H9 (cell line): ENCODE measurements around the gene ZSWIM8. TPM values are rescaled to one million over a fixed set of nuclear protein-coding genes. Genes with fewer than 3 reads are reported as not detected.
"Not testable (repeated sequence)": the region's sequence is repeated elsewhere in the genome, so short reads cannot be mapped to it uniquely, and the experiment has no call there.

ENCODE experiments used
- DNase-seq: peaks from one replicate; pipeline ENCODE4 v3.0.0-alpha.2; 2017
- H2AFZ ChIP-seq: one replicate; pipeline ENCODE4 v1.6.1; 2013; ENCODE audit warnings: mild to moderate bottlenecking, low read length, control low read depth, moderate library complexity
- H2AK5ac ChIP-seq: 2 replicates; pipeline ENCODE4 v1.6.1; 2013; ENCODE audit warnings: low read length, control low read depth, mixed read lengths; ENCODE audit not compliant: insufficient read length
- H2BK120ac ChIP-seq: one replicate; pipeline ENCODE4 v1.6.1; 2013; ENCODE audit warnings: low read depth, mild to moderate bottlenecking, low read length, control low read depth, inconsistent platforms; ENCODE audit not compliant: poor library complexity, severe bottlenecking
- H2BK12ac ChIP-seq: 2 replicates; pipeline ENCODE4 v1.6.1; 2013; ENCODE audit warnings: low read length, control low read depth, mixed read lengths, low read depth; ENCODE audit not compliant: insufficient read length
- H2BK15ac ChIP-seq: 2 replicates; pipeline ENCODE4 v1.6.1; 2013; ENCODE audit warnings: low read depth, low read length, control low read depth
- H2BK20ac ChIP-seq: one replicate; pipeline ENCODE4 v1.6.1; 2013; ENCODE audit warnings: low read depth, mild to moderate bottlenecking, low read length, control low read depth, inconsistent platforms; ENCODE audit not compliant: poor library complexity, severe bottlenecking
- H2BK5ac ChIP-seq: 2 replicates; pipeline ENCODE4 v1.6.1; 2013; ENCODE audit warnings: low read length, control low read depth, mixed read lengths; ENCODE audit not compliant: insufficient read length
- H3K14ac ChIP-seq: 2 replicates; pipeline ENCODE4 v1.6.1; 2013; ENCODE audit warnings: low read length, control low read depth; ENCODE audit not compliant: insufficient read depth
- H3K18ac ChIP-seq: 2 replicates; pipeline ENCODE4 v1.6.1; 2013; ENCODE audit warnings: low read depth, mild to moderate bottlenecking, mixed read lengths, low read length, control low read depth; ENCODE audit not compliant: insufficient read length
- H3K23ac ChIP-seq: 2 replicates; pipeline ENCODE4 v1.6.1; 2013; ENCODE audit warnings: low read length, control low read depth, mixed read lengths, low read depth; ENCODE audit not compliant: insufficient read length
- H3K23me2 ChIP-seq: 2 replicates; pipeline ENCODE4 v1.6.1; 2013; ENCODE audit warnings: low read depth, mild to moderate bottlenecking, mixed read lengths, low read length, control low read depth; ENCODE audit not compliant: insufficient read length, poor library complexity, severe bottlenecking
- H3K27ac ChIP-seq: 2 replicates; pipeline ENCODE4 v1.5.1; 2013; ENCODE audit warnings: low read length, control low read depth, mixed read lengths, low read depth; ENCODE audit not compliant: insufficient read length
- H3K27me3 ChIP-seq: 2 replicates; pipeline ENCODE4 v1.6.1; 2013; ENCODE audit warnings: low read length, control low read depth, inconsistent platforms; ENCODE audit not compliant: insufficient read depth
- H3K4ac ChIP-seq: 2 replicates; pipeline ENCODE4 v1.6.1; 2013; ENCODE audit warnings: low read depth, mild to moderate bottlenecking, control low read depth, inconsistent platforms, low read length, moderate library complexity
- H3K4me1 ChIP-seq: 2 replicates; pipeline ENCODE4 v1.6.1; 2013; ENCODE audit warnings: low read length, control low read depth, inconsistent platforms; ENCODE audit not compliant: insufficient read depth
- H3K4me2 ChIP-seq: 2 replicates; pipeline ENCODE4 v1.6.1; 2013; ENCODE audit warnings: low read length, control low read depth, mixed read lengths; ENCODE audit not compliant: insufficient read length, insufficient read depth
- H3K56ac ChIP-seq: 2 replicates; pipeline ENCODE4 v1.6.1; 2013; ENCODE audit warnings: low read depth, mild to moderate bottlenecking, mixed read lengths, low read length, control low read depth; ENCODE audit not compliant: insufficient read length
- H3K79me1 ChIP-seq: 2 replicates; pipeline ENCODE4 v1.6.1; 2013; ENCODE audit warnings: low read depth, mild to moderate bottlenecking, moderate library complexity, low read length, control low read depth, inconsistent platforms; ENCODE audit not compliant: insufficient read depth, poor library complexity, severe bottlenecking
- H3K79me2 ChIP-seq: 2 replicates; pipeline ENCODE4 v1.6.1; 2013; ENCODE audit warnings: low read length, control low read depth, inconsistent platforms; ENCODE audit not compliant: insufficient read depth
- H3K9ac ChIP-seq: 2 replicates; pipeline ENCODE4 v1.6.1; 2013; ENCODE audit warnings: low read length, control low read depth, mixed read lengths; ENCODE audit not compliant: insufficient read length; ENCODE audit errors: extremely low read depth
- H3K9me3 ChIP-seq: one replicate; pipeline ENCODE4 v1.6.1; 2013; ENCODE audit warnings: low read depth, low read length, inconsistent platforms; ENCODE audit not compliant: control insufficient read depth
- H3T11ph ChIP-seq: one replicate; pipeline ENCODE4 v1.6.1; 2013; ENCODE audit warnings: mild to moderate bottlenecking, low read length, control low read depth, inconsistent platforms
- H4K20me1 ChIP-seq: one replicate; pipeline ENCODE4 v1.6.1; 2013; ENCODE audit not compliant: control insufficient read depth, insufficient read length, insufficient read depth
- H4K5ac ChIP-seq: 2 replicates; pipeline ENCODE4 v1.6.1; 2013; ENCODE audit warnings: low read depth, mild to moderate bottlenecking, mixed read lengths, low read length, control low read depth; ENCODE audit not compliant: insufficient read length
- H4K8ac ChIP-seq: replicated peaks from 2 replicates; pipeline ENCODE4 v1.6.1; 2013; ENCODE audit warnings: low read length, control low read depth, mixed read lengths, low read depth; ENCODE audit not compliant: insufficient read length
- H4K91ac ChIP-seq: 2 replicates; pipeline ENCODE4 v1.6.1; 2013; ENCODE audit warnings: low read depth, mild to moderate bottlenecking, moderate library complexity, mixed read lengths, low read length, control low read depth; ENCODE audit not compliant: insufficient read length
- H3K27ac Mint-ChIP-seq, 3 experiments: 2 replicates in 2 of 3; 3 replicates in 1 of 3; pipeline ENCODE4 v1.8.0; 2020 to 2021; ENCODE audit warnings: mixed read lengths in 3 of 3, mild to moderate bottlenecking in 1 of 3, moderate library complexity in 1 of 3
- H3K27me3 Mint-ChIP-seq: 2 replicates; pipeline ENCODE4 v1.8.0; 2021; ENCODE audit warnings: low read depth, mild to moderate bottlenecking, moderate library complexity, mixed read lengths
- H3K36me3 Mint-ChIP-seq, 3 experiments: 2 replicates in 2 of 3; 3 replicates in 1 of 3; pipeline ENCODE4 v1.8.0; 2020 to 2021; ENCODE audit warnings: low read depth in 3 of 3, mixed read lengths in 3 of 3; ENCODE audit not compliant: insufficient read depth in 1 of 3
- H3K4me1 Mint-ChIP-seq, 2 experiments: 2 replicates each; pipeline ENCODE4 v1.8.0; 2020; ENCODE audit warnings: mixed read lengths in 2 of 2
- H3K4me3 Mint-ChIP-seq, 2 experiments: 2 replicates in 1 of 2; 3 replicates in 1 of 2; pipeline ENCODE4 v1.8.0; 2020 to 2021; ENCODE audit warnings: mild to moderate bottlenecking in 2 of 2, mixed read lengths in 2 of 2, moderate library complexity in 1 of 2
- H3K9me3 Mint-ChIP-seq, 2 experiments: 2 replicates in 1 of 2; 3 replicates in 1 of 2; pipeline ENCODE4 v1.8.0; 2020; ENCODE audit warnings: mild to moderate bottlenecking in 2 of 2, mixed read lengths in 2 of 2, moderate library complexity in 1 of 2
- CTCF ChIP-seq: fragments of 200-600 bp; sonication (generic); conservative IDR thresholded peaks from 3 replicates; pipeline ENCODE4 v1.8.0; 2021; ENCODE audit warnings: antibody characterized with exemption, mild to moderate bottlenecking
- WGBS: extraction: QIAGEN DNeasy Blood & Tissue Kit; methylation state at CpG from one replicate; pipeline ENCODE4 v1.1.7; 2013; ENCODE audit warnings: missing lambda C conversion rate, low lambda C conversion rate, mixed read lengths; ENCODE audit not compliant: insufficient read length; ENCODE audit errors: extremely low coverage; 5-methylcytosine and 5-hydroxymethylcytosine counted together
- total RNA-seq: library from RNA; stranded (reverse); gene quantifications from 2 replicates; pipeline ENCODE4 v1.2.1, GENCODE V29; 2021

The ZSWIM8 gene
- total RNA-seq, 1 experiment from 2014 or later: 41.0 TPM

GRCh38 chr10:73793456-73793855 lies 8.1 kb downstream of the ZSWIM8 start:
- no peak overlapping the region for H3K4ac ChIP-seq
- Mint-ChIP-seq H3K9me3 (no peaks in the 10 kb centered on the region), H3K36me3 (peaks cover 31 to 74% (median 48%) of the 10 kb centered on the region in 3 experiments; a peak in 6 of 7 replicates), H3K4me3 (no peak overlapping the region), H3K27me3 (no peaks in the 10 kb centered on the region), H3K4me1 (no peaks in the 10 kb centered on the region), H3K27ac (no peak overlapping the region; a peak in 1 of 7 replicates)
- no peak overlapping the region for H3K9ac ChIP-seq
- no peak overlapping the region for H2BK120ac ChIP-seq
- H3K14ac ChIP-seq: no peak overlapping the region
- WGBS: no CpG with 5 or more reads among the region's 5 CpGs
- H3K56ac ChIP-seq: no peak overlapping the region
- no peak overlapping the region for H4K5ac ChIP-seq
- H3K23ac ChIP-seq: no peak overlapping the region
- no peak overlapping the region for H3T11ph ChIP-seq
- H3K27ac ChIP-seq: no peak overlapping the region
- no peaks in the 10 kb centered on the region for H3K79me1 ChIP-seq
- TF ChIP-seq CTCF: no peak
- no peak overlapping the region for H2BK20ac ChIP-seq
- H3K27me3 ChIP-seq: no peaks in the 10 kb centered on the region
- no peaks in the 10 kb centered on the region for H3K79me2 ChIP-seq
- DNase-seq: no peak
- no peak overlapping the region for H2AK5ac ChIP-seq
- no peaks in the 10 kb centered on the region for H3K4me1 ChIP-seq
- H2BK5ac ChIP-seq: no peak overlapping the region
- no peaks in the 10 kb centered on the region for H3K9me3 ChIP-seq
- no peak overlapping the region for H2AFZ ChIP-seq
- no peak overlapping the region for H2BK12ac ChIP-seq
- no peak overlapping the region for H4K8ac ChIP-seq
- no peaks in the 10 kb centered on the region for H4K20me1 ChIP-seq
- H2BK15ac ChIP-seq: no peak overlapping the region
- H3K4me2 ChIP-seq: no peak overlapping the region
- no peak overlapping the region for H4K91ac ChIP-seq
- no peaks in the 10 kb centered on the region for H3K23me2 ChIP-seq
- no peak overlapping the region for H3K18ac ChIP-seq

GRCh38 chr10:73795491-73795890 lies 10.1 kb downstream of the ZSWIM8 start:
- not testable (repeated sequence) for H2BK120ac ChIP-seq, H3K14ac ChIP-seq, H3K4ac ChIP-seq, H2AK5ac ChIP-seq, H2AFZ ChIP-seq, H3K23me2 ChIP-seq, DNase-seq, H4K20me1 ChIP-seq, H3K4me1 ChIP-seq, H3K4me3 Mint-ChIP-seq, H3T11ph ChIP-seq, H3K23ac ChIP-seq, H3K79me1 ChIP-seq, H2BK5ac ChIP-seq, H3K27me3 ChIP-seq, H3K4me1 Mint-ChIP-seq, H3K56ac ChIP-seq, H3K27me3 Mint-ChIP-seq, H3K27ac ChIP-seq, H3K27ac Mint-ChIP-seq, H4K5ac ChIP-seq, H2BK15ac ChIP-seq, H3K9ac ChIP-seq, H3K18ac ChIP-seq, H3K9me3 Mint-ChIP-seq, H4K8ac ChIP-seq, H2BK20ac ChIP-seq, H3K4me2 ChIP-seq, H3K9me3 ChIP-seq, H2BK12ac ChIP-seq, H4K91ac ChIP-seq, H3K79me2 ChIP-seq
- H3K36me3 Mint-ChIP-seq: peaks cover 21 to 74% (median 41%) of the 10 kb centered on the region in 3 experiments; a peak in 6 of 7 replicates
- no CpG with 5 or more reads among the region's 10 CpGs for WGBS
